HCT116 (cell line): Measurements from ENCODE around the gene PACSIN2. TPM values are rescaled to one million over a fixed set of nuclear protein-coding genes. Genes with fewer than 3 reads are reported as not detected.

ENCODE experiments used
- ATAC-seq: fragments of 200-7000 bp; cut with Tn5 transposase; 2 replicates; pipeline ENCODE4 v1.9.1; 2020; ENCODE audit warnings: mild to moderate bottlenecking, moderate library complexity
- BruUV-seq: library from RNA; stranded (reverse); fragments of 400-500 nt; replicated peaks from 2 replicates; lab custom pipeline; 2021; lab: Mats Ljungman, UMichigan
- CTCF ChIA-PET: fragments of 300-600 bp; sonication (Branson Sonifier 250); formaldehyde crosslinking; loops from one replicate; lab custom pipeline; 2021; ENCODE audit warnings: antibody characterized with exemption; lab: Charles Lee
- POLR2A ChIA-PET: fragments of 300-600, 350-600 bp; sonication (Branson Sonifier 250); formaldehyde crosslinking; loops from one replicate; lab custom pipeline; 2021; ENCODE audit warnings: antibody characterized with exemption; lab: Charles Lee
- RAD21 ChIA-PET, 2 experiments: fragments of 300-600 bp; sonication (Branson Sonifier 250); formaldehyde crosslinking; loops; one replicate each; lab custom pipeline; 2023; ENCODE audit warnings: low total read pairs in 2 of 2; ENCODE audit not compliant: uncharacterized antibody in 2 of 2, unreplicated experiment in 2 of 2, low non-redundant PET in 1 of 2; lab: Charles Lee
- DNase-seq: peaks from one replicate; pipeline ENCODE4 v3.0.0-alpha.2; 2010; ENCODE audit warnings: low read depth, low spot score
- H2AFZ ChIP-seq: fragments of 200-600 bp; shearing (Covaris generic), sonication (generic); 2 replicates; pipeline ENCODE4 v1.6.1; 2017; ENCODE audit warnings: low read depth, mixed run types, mixed read lengths, antibody characterized with exemption, low read length; ENCODE audit not compliant: poor library complexity, severe bottlenecking
- H3K27ac ChIP-seq: 2 replicates; pipeline ENCODE4 v1.5.1; 2012; ENCODE audit warnings: low read depth, low read length
- H3K27me3 ChIP-seq: fragments of 200-600 bp; sonication (generic); 2 replicates; pipeline ENCODE4 v1.6.1; 2016; ENCODE audit warnings: mixed run types, low read length, mixed read lengths; ENCODE audit not compliant: insufficient read depth
- H3K36me3 ChIP-seq, 2 experiments: fragments of 200-500 bp in 1 of 2; fragments of 200-600 bp in 1 of 2; sonication (Bioruptor generic) in 1 of 2; sonication (generic) in 1 of 2; 2 replicates each; pipeline versions ENCODE4 v1.5.1 to v1.6.1; 2014 to 2016; ENCODE audit warnings: low read length in 2 of 2, inconsistent platforms in 1 of 2, mixed read lengths in 1 of 2, mixed run types in 1 of 2; ENCODE audit not compliant: insufficient read depth in 2 of 2, control insufficient read depth in 1 of 2
- H3K4me1 ChIP-seq, 2 experiments: fragments of 200-600 bp in 1 of 2; sonication (generic) in 1 of 2; 2 replicates each; pipeline versions ENCODE4 v1.5.1 to v1.6.1; 2012 to 2017; ENCODE audit warnings: low read length in 2 of 2, inconsistent platforms in 1 of 2, mild to moderate bottlenecking in 1 of 2, mixed read lengths in 1 of 2, mixed run types in 1 of 2, moderate library complexity in 1 of 2; ENCODE audit not compliant: insufficient read depth in 2 of 2, control insufficient read depth in 1 of 2
- H3K4me2 ChIP-seq: fragments of 200-600 bp; sonication (generic); 2 replicates; pipeline ENCODE4 v1.6.1; 2017; ENCODE audit warnings: mixed run types, low read length, mixed read lengths
- H3K4me3 ChIP-seq, 2 experiments: fragments of 200-600 bp in 1 of 2; sonication (generic) in 1 of 2; replicated peaks in 1 of 2; 2 replicates each; pipeline ENCODE4 v1.5.1; 2011 to 2016; ENCODE audit warnings: low read length in 2 of 2, control low read depth in 1 of 2, low read depth in 1 of 2, mild to moderate bottlenecking in 1 of 2, mixed read lengths in 1 of 2, mixed run types in 1 of 2
- H3K79me2 ChIP-seq: fragments of 200-600 bp; sonication (generic); 2 replicates; pipeline ENCODE4 v1.6.1; 2017; ENCODE audit warnings: mild to moderate bottlenecking, mixed run types, low read length, moderate library complexity, mixed read lengths; ENCODE audit not compliant: insufficient read depth
- H3K9ac ChIP-seq: fragments of 200-600 bp; sonication (generic); 2 replicates; pipeline ENCODE4 v1.6.1; 2016; ENCODE audit warnings: low read length, mixed read lengths
- H3K9me2 ChIP-seq: fragments of 200-600 bp; sonication (generic), shearing (Covaris generic); 2 replicates; pipeline ENCODE4 v1.6.1; 2017; ENCODE audit warnings: mixed run types, mild to moderate bottlenecking, moderate library complexity; ENCODE audit not compliant: insufficient read depth
- H3K9me3 ChIP-seq, 2 experiments: fragments of 200-500 bp in 1 of 2; fragments of 200-600 bp in 1 of 2; sonication (Bioruptor generic) in 1 of 2; sonication (generic) in 1 of 2; 2 replicates each; pipeline ENCODE4 v1.6.1; 2014 to 2017; ENCODE audit warnings: low read length in 2 of 2, mixed read lengths in 2 of 2, inconsistent platforms in 1 of 2, low read depth in 1 of 2, mild to moderate bottlenecking in 1 of 2, mixed run types in 1 of 2, moderate library complexity in 1 of 2; ENCODE audit not compliant: control insufficient read depth in 1 of 2, insufficient read depth in 1 of 2
- H4K20me1 ChIP-seq: fragments of 200-600 bp; sonication (generic), shearing (Covaris generic); 2 replicates; pipeline ENCODE4 v1.6.1; 2017; ENCODE audit warnings: mixed run types, mild to moderate bottlenecking, moderate library complexity; ENCODE audit not compliant: insufficient read depth
- CBX3 ChIP-seq: IDR thresholded peaks from 2 replicates; pipeline ENCODE4 v1.6.1; 2012; ENCODE audit warnings: low read depth
- CEBPB ChIP-seq: IDR thresholded peaks from 2 replicates; pipeline ENCODE4 v1.6.1; 2012; ENCODE audit warnings: low read depth
- EZH2phosphoT487 ChIP-seq: fragments of 200-600 bp; IDR thresholded peaks from 2 replicates; pipeline ENCODE4 v1.6.1; 2018; ENCODE audit warnings: antibody characterized with exemption, borderline replicate concordance
- FOSL1 ChIP-seq: IDR thresholded peaks from 2 replicates; pipeline ENCODE4 v1.6.1; 2012; ENCODE audit warnings: low read depth
- JUND ChIP-seq: IDR thresholded peaks from 2 replicates; pipeline ENCODE4 v1.6.1; 2012
- POLR2AphosphoS5 ChIP-seq: IDR thresholded peaks from 2 replicates; pipeline ENCODE4 v1.6.1; 2011; ENCODE audit warnings: mild to moderate bottlenecking, low read depth, low read length, moderate library complexity
- RAD21 ChIP-seq: IDR thresholded peaks from 2 replicates; pipeline ENCODE4 v1.6.1; 2012; ENCODE audit warnings: low read depth, mild to moderate bottlenecking
- REST ChIP-seq: IDR thresholded peaks from 2 replicates; pipeline ENCODE4 v1.6.1; 2012; ENCODE audit warnings: low read depth
- SIN3A ChIP-seq: IDR thresholded peaks from 2 replicates; pipeline ENCODE4 v1.6.1; 2012; ENCODE audit warnings: low read depth
- SP1 ChIP-seq: IDR thresholded peaks from 2 replicates; pipeline ENCODE4 v1.6.1; 2012; ENCODE audit warnings: low read depth
- YY1 ChIP-seq: IDR thresholded peaks from 2 replicates; pipeline ENCODE4 v1.6.1; 2011; ENCODE audit warnings: low read length, low read depth, moderate library complexity, mild to moderate bottlenecking; ENCODE audit not compliant: insufficient replicate concordance; ENCODE audit errors: extremely low read depth
- ZBTB33 ChIP-seq: IDR thresholded peaks from 2 replicates; pipeline ENCODE4 v1.6.1; 2011; ENCODE audit warnings: mild to moderate bottlenecking, low read length, moderate library complexity; ENCODE audit not compliant: insufficient replicate concordance; ENCODE audit errors: extremely low read depth
- intact Hi-C: fragments of 100-400 bp; cut with micrococcal nuclease; formaldehyde crosslinking; loops from 2 replicates; pipeline ENCODE4 v1.10.0; 2022
- total RNA-seq: library from RNA; stranded (reverse); gene quantifications from one replicate; pipeline ENCODE4 v1.2.1, GENCODE V29; 2021; ENCODE audit not compliant: unreplicated experiment
- TF ChIP-seq, protein P1 (sequence below), 3 experiments: fragments of 200-600 bp in 1 of 3; sonication (generic) in 1 of 3; IDR thresholded peaks in 2 of 3; conservative IDR thresholded peaks in 1 of 3; 2 replicates each; pipeline ENCODE4 v1.5.1; 2012 to 2017; ENCODE audit warnings: low read depth in 2 of 3, low read length in 2 of 3, antibody characterized with exemption in 1 of 3, borderline replicate concordance in 1 of 3, control low read depth in 1 of 3, mild to moderate bottlenecking in 1 of 3, mixed read lengths in 1 of 3, mixed run types in 1 of 3, moderate library complexity in 1 of 3; ENCODE audit not compliant: insufficient read depth in 1 of 3
- TF ChIP-seq, protein P2 (sequence below): IDR thresholded peaks from 2 replicates; pipeline ENCODE4 v1.6.1; 2012

PACSIN2 gene
- total RNA-seq, 1 experiment from 2014 or later, result 48.2 TPM

GRCh38 chr22:42939941-42940653, 74.9 kb downstream of the PACSIN2 start:
- Histone ChIP-seq H3K4me3 (peak overlapping the region in 1 of 2 experiments; percentile 18; a peak in 2 of 4 replicates), H3K36me3 (no peaks in the 10 kb centered on the region), H3K27me3 (no peaks in the 10 kb centered on the region), H3K79me2 (peaks cover 47% of the 10 kb centered on the region; the same call in 1 of the 2 replicates), H3K9me2 (no peaks in the 10 kb centered on the region), H2AFZ (no peak overlapping the region), H3K9me3 (no peaks in the 10 kb centered on the region), H3K9ac (peak overlapping the region; percentile 24; the same call in 1 of the 2 replicates), H3K4me1 (peaks cover 52 to 72% of the 10 kb centered on the region in 2 experiments), H4K20me1 (no peaks in the 10 kb centered on the region), H3K4me2 (peak overlapping the region; percentile 68), H3K27ac (peak overlapping the region; percentile 76)
- TF ChIP-seq EZH2phosphoT487 (no peak), JUND (peak; percentile 78), FOSL1 (peak; percentile 83), REST (no peak), SIN3A (peak; percentile 91), POLR2AphosphoS5 (0 out of 2 replicates have a peak, but pooled peaks have one; percentile 15), ZBTB33 (peak; percentile 35), SP1 (peak; percentile 88), CEBPB (peak; percentile 58), RAD21 (0 out of 2 replicates have a peak, but pooled peaks have one; percentile 20), YY1 (no peak), CBX3 (peak; percentile 95)
- TF ChIP-seq, protein P1, sequence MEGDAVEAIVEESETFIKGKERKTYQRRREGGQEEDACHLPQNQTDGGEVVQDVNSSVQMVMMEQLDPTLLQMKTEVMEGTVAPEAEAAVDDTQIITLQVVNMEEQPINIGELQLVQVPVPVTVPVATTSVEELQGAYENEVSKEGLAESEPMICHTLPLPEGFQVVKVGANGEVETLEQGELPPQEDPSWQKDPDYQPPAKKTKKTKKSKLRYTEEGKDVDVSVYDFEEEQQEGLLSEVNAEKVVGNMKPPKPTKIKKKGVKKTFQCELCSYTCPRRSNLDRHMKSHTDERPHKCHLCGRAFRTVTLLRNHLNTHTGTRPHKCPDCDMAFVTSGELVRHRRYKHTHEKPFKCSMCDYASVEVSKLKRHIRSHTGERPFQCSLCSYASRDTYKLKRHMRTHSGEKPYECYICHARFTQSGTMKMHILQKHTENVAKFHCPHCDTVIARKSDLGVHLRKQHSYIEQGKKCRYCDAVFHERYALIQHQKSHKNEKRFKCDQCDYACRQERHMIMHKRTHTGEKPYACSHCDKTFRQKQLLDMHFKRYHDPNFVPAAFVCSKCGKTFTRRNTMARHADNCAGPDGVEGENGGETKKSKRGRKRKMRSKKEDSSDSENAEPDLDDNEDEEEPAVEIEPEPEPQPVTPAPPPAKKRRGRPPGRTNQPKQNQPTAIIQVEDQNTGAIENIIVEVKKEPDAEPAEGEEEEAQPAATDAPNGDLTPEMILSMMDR (IDR thresholded peaks at IDR 0.05 in 2 of 3, conservative IDR thresholded peaks at IDR 0.05 in 1 of 3; ENCODE audit: borderline replicate concordance in 1 of 3, insufficient read depth in 1 of 3, low read depth in 2 of 3, low read length in 2 of 3), result no peak
- TF ChIP-seq, protein P2, sequence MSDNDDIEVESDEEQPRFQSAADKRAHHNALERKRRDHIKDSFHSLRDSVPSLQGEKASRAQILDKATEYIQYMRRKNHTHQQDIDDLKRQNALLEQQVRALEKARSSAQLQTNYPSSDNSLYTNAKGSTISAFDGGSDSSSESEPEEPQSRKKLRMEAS, result peak; percentile 86
- no TSS peak for BruUV-seq
- peak; percentile 85 for ATAC-seq
- CTCF ChIA-PET, result no interaction called here
- peak; percentile 78 for DNase-seq
- intact Hi-C loops, result loop anchor here (10.0 kb wide), 1 partner anchor 155 kb away; no protein-coding TSS in a partner anchor
- POLR2A ChIA-PET, result interaction anchor here (1.0 to 1.5 kb wide), 3 partner anchors 8 to 20 kb away, joined by 3 to 4 read pairs (median 3); no protein-coding TSS in a partner anchor
- RAD21 ChIA-PET, result interaction anchor here in 1 of 2 experiments (1.4 kb wide), 1 partner anchor 8 kb away, joined by 6 read pairs; no protein-coding TSS in a partner anchor
